ENCODE results near the gene SLC1A5.

The SLC1A5 gene

GRCh38 chr19:46787331-46788261, 798 bp downstream of the SLC1A5 start (continued):
- TF ChIP-seq ZNF19 (tag by site-specific recombination; IDR thresholded peaks at IDR 0.05; ENCODE audit: low read depth) (no peak), EGR2 (tag by site-specific recombination; IDR thresholded peaks at IDR 0.05; ENCODE audit: low read depth) (peak; percentile 73), ZNF621 (tag by site-specific recombination; IDR thresholded peaks at IDR 0.05) (no peak), ZNF792 (tag by site-specific recombination; IDR thresholded peaks at IDR 0.05) (no peak; the same call in 1 of the 2 replicates), ZIC2 (tag by site-specific recombination; IDR thresholded peaks at IDR 0.05) (peak; percentile 17; the same call in 1 of the 2 replicates), REPIN1 (tag by site-specific recombination; IDR thresholded peaks at IDR 0.05; ENCODE audit: low read depth) (no peak), ZNF211 (tag by site-specific recombination; IDR thresholded peaks at IDR 0.05; ENCODE audit: low read depth) (no peak), ZNF777 (tag by site-specific recombination; IDR thresholded peaks at IDR 0.05; ENCODE audit: borderline replicate concordance) (no peak), ZNF132 (tag by site-specific recombination; IDR thresholded peaks at IDR 0.05; ENCODE audit: borderline replicate concordance) (no peak), KLF9 (tag by site-specific recombination; IDR thresholded peaks at IDR 0.05; ENCODE audit: low read depth) (peak; percentile 62), PATZ1 (tag by site-specific recombination; IDR thresholded peaks at IDR 0.05) (peak; percentile 81), ZBTB6 (tag by site-specific recombination; IDR thresholded peaks at IDR 0.05) (peak; percentile 40; the same call in 1 of the 2 replicates), ZNF704 (tag by site-specific recombination; IDR thresholded peaks at IDR 0.05) (no peak), ZNF121 (tag by site-specific recombination; IDR thresholded peaks at IDR 0.05) (no peak), ZNF521 (tag by site-specific recombination; IDR thresholded peaks at IDR 0.05) (no peak), ZNF623 (tag by site-specific recombination; IDR thresholded peaks at IDR 0.05) (no peak), ZNF645 (tag by site-specific recombination; IDR thresholded peaks at IDR 0.05) (peak; percentile 62), ZNF580 (tag by site-specific recombination; IDR thresholded peaks at IDR 0.05) (no peak), KLF10 (tag by site-specific recombination; IDR thresholded peaks at IDR 0.05) (peak; percentile 74), ZBTB48 (tag by site-specific recombination; IDR thresholded peaks at IDR 0.05) (no peak), HOXD13 (CRISPR knock-in tag; IDR thresholded peaks at IDR 0.05; ENCODE audit: borderline replicate concordance) (no peak), ZNF37A (tag by site-specific recombination; IDR thresholded peaks at IDR 0.05) (no peak), ZNF184 (tag by site-specific recombination; IDR thresholded peaks at IDR 0.05) (no peak), PRDM6 (tag by site-specific recombination; IDR thresholded peaks at IDR 0.05) (no peak), ZNF174 (tag by site-specific recombination; IDR thresholded peaks at IDR 0.05) (no peak), ZNF776 (tag by site-specific recombination; IDR thresholded peaks at IDR 0.05; ENCODE audit: borderline replicate concordance) (no peak), ZEB2 (tag by site-specific recombination; IDR thresholded peaks at IDR 0.05) (no peak; the same call in 1 of the 2 replicates), ZNF169 (tag by site-specific recombination; IDR thresholded peaks at IDR 0.05) (no peak), ZBTB10 (tag by site-specific recombination; IDR thresholded peaks at IDR 0.05) (0 out of 2 replicates have a peak, but pooled peaks have one; percentile 48), ZNF544 (tag by site-specific recombination; IDR thresholded peaks at IDR 0.05) (no peak)

Data from HEK293 (cell line).